GM18519 (cell line): ENCODE measurements around the gene TNFRSF8.

ENCODE experiments used
- ATAC-seq: cut with Tn5 transposase; IDR thresholded peaks from one replicate; pipeline ENCODE4 v1.9.1; 2021; ENCODE audit warnings: mild to moderate bottlenecking, moderate library complexity; ENCODE audit not compliant: unreplicated experiment, low FRiP score

Gene TNFRSF8

DNA sequence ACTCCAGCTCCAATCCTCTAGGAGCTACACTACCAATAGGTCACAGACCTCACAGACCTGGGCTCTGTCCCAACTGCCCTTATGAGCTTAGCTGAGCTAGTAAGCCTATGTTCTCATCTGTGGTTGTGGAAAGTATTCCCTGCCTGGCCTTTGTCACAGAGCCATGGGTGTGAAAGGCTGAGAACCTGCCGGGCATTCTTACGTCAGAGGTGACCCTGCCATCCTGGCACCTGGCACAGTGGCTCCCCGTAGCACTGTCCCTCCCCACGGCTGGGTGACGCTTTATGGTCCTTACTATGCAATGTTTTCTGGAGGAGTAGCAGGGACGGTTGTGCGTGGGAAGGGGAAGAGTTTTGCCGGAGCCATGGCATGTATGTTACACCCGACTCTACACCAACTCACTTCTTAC, 107.2 kb downstream of the TNFRSF8 start:
- ATAC-seq, result no peak

DNA sequence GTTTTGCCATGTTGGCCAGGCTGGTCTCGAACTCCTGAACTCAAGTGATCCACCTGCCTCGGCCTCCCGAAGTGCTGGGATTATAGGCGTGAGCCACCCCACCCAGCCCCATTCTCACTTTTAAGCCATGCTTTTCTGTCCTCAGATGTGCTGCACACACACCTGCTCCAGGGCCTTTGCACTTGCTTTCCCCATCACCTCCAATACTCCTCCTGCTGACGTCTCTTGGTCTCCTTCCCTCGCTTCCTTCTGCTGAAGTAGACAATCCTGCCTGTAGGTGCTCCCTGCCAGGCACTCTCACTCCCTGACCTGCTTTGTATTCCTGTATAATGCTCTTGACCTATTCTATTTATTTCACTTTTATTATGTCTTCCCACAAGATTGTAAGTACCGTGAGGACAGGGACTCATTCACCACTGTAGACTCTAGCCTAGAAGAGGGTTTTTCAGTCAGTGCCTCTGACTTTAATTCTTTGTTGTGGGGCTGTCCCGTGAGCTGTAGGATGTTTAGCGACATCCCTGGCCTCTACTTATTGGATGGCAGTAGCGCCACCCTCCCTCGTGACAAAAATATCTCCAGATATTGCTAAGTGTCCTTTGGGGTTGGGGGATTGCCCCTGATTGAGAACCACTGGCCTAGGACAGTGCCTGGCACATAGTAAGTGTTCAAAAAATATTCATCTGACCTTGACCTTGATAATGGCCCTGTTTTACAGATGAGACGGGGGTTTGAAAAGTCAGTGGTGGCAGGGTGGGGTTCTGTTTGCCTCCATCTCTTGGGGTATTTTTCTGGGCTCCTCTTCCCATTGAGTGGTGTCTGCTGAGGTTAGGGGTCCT, 108.3 kb downstream of the TNFRSF8 start:
- no peak for ATAC-seq

DNA sequence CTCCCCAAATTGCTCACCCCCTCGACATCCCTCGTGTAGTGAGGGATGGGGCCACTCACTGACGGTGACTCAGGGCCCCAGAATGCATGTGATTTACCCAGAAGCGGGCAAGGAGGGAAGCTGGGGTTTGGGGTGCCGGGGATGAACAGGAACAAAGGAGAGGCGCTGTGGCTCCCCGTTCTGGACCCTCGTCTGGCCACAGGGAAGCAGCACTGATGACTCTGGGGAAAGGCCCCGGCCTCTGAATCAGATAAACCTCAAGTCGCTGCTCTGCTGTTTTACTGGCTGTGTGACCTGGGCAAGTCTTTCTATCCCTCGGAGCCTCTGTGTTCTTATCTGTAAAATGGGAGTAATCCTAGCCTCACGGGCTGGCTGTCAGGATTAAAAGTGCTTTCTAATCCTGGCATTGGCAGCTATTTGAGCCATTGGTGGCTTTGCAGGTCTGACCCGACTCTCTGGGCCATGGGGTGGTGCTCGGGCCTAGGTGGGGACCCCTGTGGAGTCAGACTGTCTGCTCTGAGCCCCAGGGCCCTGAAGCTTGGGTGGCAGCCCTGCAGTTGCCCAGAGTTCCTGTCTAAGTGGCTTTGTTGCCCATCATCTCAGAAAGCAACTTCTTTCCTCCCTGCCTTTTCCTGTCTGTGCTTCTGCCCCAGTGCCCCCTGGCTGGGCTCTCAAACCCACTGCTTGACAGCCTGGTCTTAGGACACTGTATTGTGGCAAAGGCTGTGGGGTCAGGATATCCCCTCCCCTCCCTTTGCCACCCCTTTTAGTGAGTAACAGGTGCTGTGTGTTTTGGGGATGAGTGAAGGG, 109.1 kb downstream of the TNFRSF8 start:
- ATAC-seq, result no peak

DNA sequence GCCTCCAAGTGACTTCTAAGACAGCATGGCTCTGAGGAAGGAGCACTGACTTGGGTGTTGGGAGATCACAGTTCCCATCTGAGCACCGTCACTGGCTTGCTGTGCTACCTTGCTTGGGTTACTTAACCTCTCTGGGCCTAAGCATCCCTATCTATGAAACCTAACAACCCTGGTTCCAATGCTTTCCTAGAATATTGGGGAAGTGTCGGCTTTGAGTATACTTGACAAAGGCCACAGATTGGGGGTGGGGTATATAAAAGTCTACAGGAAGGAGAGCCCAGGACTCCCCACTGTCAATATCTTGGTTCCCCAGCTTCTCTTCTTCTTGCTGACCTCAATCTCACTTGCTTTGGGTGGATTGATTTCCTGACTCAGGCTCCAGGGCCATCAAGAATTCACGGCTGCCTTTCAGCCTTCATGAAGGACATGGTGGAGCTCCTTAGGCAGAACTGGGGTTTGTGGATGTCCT, 110.0 kb downstream of the TNFRSF8 start:
- ATAC-seq, result no peak

GRCh38 chr1:12173631-12174121, 110.6 kb downstream of the TNFRSF8 start:
- ATAC-seq, result no peak

GRCh38 chr1:12174924-12175810, 112.1 kb downstream of the TNFRSF8 start:
- no peak for ATAC-seq

GRCh38 chr1:12176298-12177118, 113.4 kb downstream of the TNFRSF8 start:
- ATAC-seq, result no peak

GRCh38 chr1:12177156-12177998, 114.3 kb downstream of the TNFRSF8 start:
- ATAC-seq, result no peak

- ATAC-seq, result no peak
Observed at GRCh38 chr1:12177999-12178441, 114.9 kb downstream of the TNFRSF8 start.

GRCh38 chr1:12178511-12178910, 115.4 kb downstream of the TNFRSF8 start:
- no peak for ATAC-seq

GRCh38 chr1:12179111-12179519, 116.0 kb downstream of the TNFRSF8 start:
- no peak for ATAC-seq

- no peak for ATAC-seq
Observed at GRCh38 chr1:12179676-12180075, 116.6 kb downstream of the TNFRSF8 start.

DNA sequence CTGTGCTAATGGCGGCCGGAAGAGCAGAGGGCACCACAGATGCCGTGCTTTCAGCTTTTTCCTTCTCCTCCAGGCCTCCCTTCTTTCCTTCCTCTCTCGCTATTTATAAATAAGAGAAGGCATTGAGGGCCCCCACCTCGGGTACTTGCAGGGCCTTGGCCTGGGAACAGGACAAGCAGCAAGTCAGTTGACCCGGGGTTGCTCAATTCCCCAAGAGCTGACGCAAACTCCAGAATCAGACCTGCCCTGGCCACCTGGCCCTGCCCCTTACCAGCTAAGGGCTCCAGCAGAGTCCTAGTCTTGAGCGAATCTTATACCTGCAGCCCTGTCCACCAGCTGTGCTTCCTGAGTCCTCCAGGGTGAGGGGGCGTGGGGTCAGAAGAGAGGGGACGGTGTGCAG, 117.2 kb downstream of the TNFRSF8 start:
- no peak for ATAC-seq

GRCh38 chr1:12180903-12181302, 117.8 kb downstream of the TNFRSF8 start:
- no peak for ATAC-seq

GRCh38 chr1:12181568-12181967, 118.5 kb downstream of the TNFRSF8 start:
- no peak for ATAC-seq

DNA sequence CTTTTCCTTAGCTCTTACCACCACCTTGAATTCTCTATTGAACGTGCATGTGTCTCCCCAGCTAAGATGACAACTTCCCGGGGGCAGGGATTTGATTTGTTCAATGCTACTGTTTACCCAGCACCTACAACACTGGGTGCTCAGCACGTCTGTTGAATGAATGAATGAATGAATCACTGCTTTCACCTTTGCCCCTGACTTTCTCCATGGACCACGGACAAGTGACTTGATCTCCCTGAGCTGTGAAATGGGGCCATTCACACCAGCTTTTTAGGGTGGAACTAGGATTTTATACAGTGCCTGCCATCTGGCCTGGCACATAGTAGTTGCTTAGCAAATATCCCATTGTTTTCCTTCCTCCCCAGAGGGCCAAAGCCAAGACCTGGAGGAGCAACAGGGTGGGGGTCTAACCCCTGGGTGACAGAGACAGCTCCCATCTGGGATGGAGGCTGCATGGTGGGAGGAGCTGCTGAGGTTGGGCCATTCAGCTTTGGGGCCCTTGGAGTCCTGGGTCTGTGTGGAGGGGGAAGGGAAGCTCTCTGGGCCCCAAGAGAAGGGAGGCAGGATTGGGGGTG, 119.4 kb downstream of the TNFRSF8 start:
- ATAC-seq, result no peak

- no peak for ATAC-seq
Observed at GRCh38 chr1:12183095-12183794, 120.1 kb downstream of the TNFRSF8 start.
